Measurements from ENCODE around the gene OGFRL1. TPM values are rescaled to one million over a fixed set of nuclear protein-coding genes. Genes with fewer than 3 reads are reported as not detected.

Gene OGFRL1
- total RNA-seq, 1 experiment from 2014 or later, result 8.0 TPM

DNA sequence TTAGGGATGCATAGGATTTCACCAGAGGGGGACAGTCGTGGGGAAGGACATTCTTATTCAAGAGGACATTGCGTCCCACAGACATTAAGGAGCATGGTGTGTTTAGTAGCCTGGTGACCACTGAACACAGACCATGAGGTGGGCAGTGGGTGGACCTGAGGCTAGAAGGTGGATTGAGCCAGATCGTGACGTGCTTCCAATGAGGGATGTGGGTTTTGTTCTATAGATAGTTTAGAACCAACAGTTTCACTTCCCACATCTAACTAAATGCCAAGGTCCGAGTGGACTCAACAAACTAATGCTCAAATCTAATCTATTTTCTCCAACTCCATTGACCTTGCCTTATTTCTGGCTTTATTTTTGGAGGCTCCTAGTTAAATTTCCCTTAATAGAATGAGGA is 58.5 kb downstream of the OGFRL1 start:
- no peaks in the 10 kb centered on the region for H3K27me3 ChIP-seq (replicated peaks; ENCODE audit: insufficient read depth, low read depth, low read length, poor library complexity)
- H3K4me3 ChIP-seq (ENCODE audit: low read depth, low read length, poor library complexity, severe bottlenecking), result no peak overlapping the region
- TF ChIP-seq, protein P1, sequence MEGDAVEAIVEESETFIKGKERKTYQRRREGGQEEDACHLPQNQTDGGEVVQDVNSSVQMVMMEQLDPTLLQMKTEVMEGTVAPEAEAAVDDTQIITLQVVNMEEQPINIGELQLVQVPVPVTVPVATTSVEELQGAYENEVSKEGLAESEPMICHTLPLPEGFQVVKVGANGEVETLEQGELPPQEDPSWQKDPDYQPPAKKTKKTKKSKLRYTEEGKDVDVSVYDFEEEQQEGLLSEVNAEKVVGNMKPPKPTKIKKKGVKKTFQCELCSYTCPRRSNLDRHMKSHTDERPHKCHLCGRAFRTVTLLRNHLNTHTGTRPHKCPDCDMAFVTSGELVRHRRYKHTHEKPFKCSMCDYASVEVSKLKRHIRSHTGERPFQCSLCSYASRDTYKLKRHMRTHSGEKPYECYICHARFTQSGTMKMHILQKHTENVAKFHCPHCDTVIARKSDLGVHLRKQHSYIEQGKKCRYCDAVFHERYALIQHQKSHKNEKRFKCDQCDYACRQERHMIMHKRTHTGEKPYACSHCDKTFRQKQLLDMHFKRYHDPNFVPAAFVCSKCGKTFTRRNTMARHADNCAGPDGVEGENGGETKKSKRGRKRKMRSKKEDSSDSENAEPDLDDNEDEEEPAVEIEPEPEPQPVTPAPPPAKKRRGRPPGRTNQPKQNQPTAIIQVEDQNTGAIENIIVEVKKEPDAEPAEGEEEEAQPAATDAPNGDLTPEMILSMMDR (conservative IDR thresholded peaks at IDR 0.05; ENCODE audit: low read depth, low read length), result no peak
- no peak for TF ChIP-seq EZH2 (IDR thresholded peaks at IDR 0.05; ENCODE audit: borderline replicate concordance, low read depth, low read length, poor library complexity, severe bottlenecking)
- H3K36me3 ChIP-seq (ENCODE audit: insufficient read depth, low read length, poor library complexity, severe bottlenecking), result no peaks in the 10 kb centered on the region
- H3K9me3 ChIP-seq (ENCODE audit: low read depth, low read length, poor library complexity, severe bottlenecking), result no peaks in the 10 kb centered on the region
- DNase-seq (ENCODE audit: low spot score), result no peak
- POLR2A ChIA-PET (ENCODE audit: low non-redundant PET), result no interaction called here
- intact Hi-C loops (cut with micrococcal nuclease; ENCODE audit: unreplicated experiment), result loop anchor here (10.0 kb wide), 1 partner anchor 642 kb away; no protein-coding TSS in a partner anchor
- no TSS peak for BruUV-seq (replicated peaks)
- H3K4me1 ChIP-seq (ENCODE audit: insufficient read depth, low read length, poor library complexity, severe bottlenecking), result no peaks in the 10 kb centered on the region
- no peak overlapping the region for H3K27ac ChIP-seq (ENCODE audit: low read depth, low read length, poor library complexity, severe bottlenecking)
- CTCF ChIA-PET, result no interaction called here

DNA sequence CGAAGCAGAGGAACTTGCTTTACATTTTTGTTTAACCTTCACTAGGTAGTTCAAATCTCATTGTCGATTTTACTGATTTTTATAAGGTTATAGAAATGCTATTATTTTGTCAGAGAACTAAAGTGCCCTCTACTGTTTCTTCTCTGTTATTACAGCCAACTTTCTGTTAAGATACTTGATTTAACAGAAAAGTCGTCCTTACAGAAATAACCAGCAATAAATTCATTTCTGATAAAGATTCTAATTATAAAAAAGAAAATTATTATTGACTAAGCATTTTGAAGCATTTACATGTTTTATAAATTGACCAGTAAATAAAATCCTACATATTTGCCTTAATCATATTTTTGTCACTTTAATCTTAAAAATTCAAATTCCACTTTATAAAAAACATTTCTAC is 60.8 kb downstream of the OGFRL1 start:
- H3K36me3 ChIP-seq (ENCODE audit: insufficient read depth, low read length, poor library complexity, severe bottlenecking), result no peaks in the 10 kb centered on the region
- DNase-seq (ENCODE audit: low spot score), result peak; percentile 52
- H3K27me3 ChIP-seq (replicated peaks; ENCODE audit: insufficient read depth, low read depth, low read length, poor library complexity), result no peaks in the 10 kb centered on the region
- no peak overlapping the region for H3K4me3 ChIP-seq (ENCODE audit: low read depth, low read length, poor library complexity, severe bottlenecking)
- H3K27ac ChIP-seq (ENCODE audit: low read depth, low read length, poor library complexity, severe bottlenecking), result no peak overlapping the region
- intact Hi-C loops (cut with micrococcal nuclease; ENCODE audit: unreplicated experiment), result loop anchor here (1.0 to 10.0 kb wide), 2 partner anchors 159 to 645 kb away; no protein-coding TSS in a partner anchor
- no TSS peak for BruUV-seq (replicated peaks)
- no peaks in the 10 kb centered on the region for H3K4me1 ChIP-seq (ENCODE audit: insufficient read depth, low read length, poor library complexity, severe bottlenecking)
- ChIA-PET POLR2A (ENCODE audit: low non-redundant PET) (no interaction called here), CTCF (no interaction called here)
- no peak for TF ChIP-seq EZH2 (IDR thresholded peaks at IDR 0.05; ENCODE audit: borderline replicate concordance, low read depth, low read length, poor library complexity, severe bottlenecking)
- TF ChIP-seq, protein P1 (conservative IDR thresholded peaks at IDR 0.05; ENCODE audit: low read depth, low read length), result peak; percentile 72
- H3K9me3 ChIP-seq (ENCODE audit: low read depth, low read length, poor library complexity, severe bottlenecking), result no peaks in the 10 kb centered on the region

- Histone ChIP-seq H3K27me3 (replicated peaks; ENCODE audit: insufficient read depth, low read depth, low read length, poor library complexity) (no peaks in the 10 kb centered on the region), H3K4me1 (ENCODE audit: insufficient read depth, low read length, poor library complexity, severe bottlenecking) (no peaks in the 10 kb centered on the region), H3K4me3 (ENCODE audit: low read depth, low read length, poor library complexity, severe bottlenecking) (no peak overlapping the region), H3K27ac (ENCODE audit: low read depth, low read length, poor library complexity, severe bottlenecking) (no peak overlapping the region), H3K36me3 (ENCODE audit: insufficient read depth, low read length, poor library complexity, severe bottlenecking) (no peaks in the 10 kb centered on the region), H3K9me3 (ENCODE audit: low read depth, low read length, poor library complexity, severe bottlenecking) (no peaks in the 10 kb centered on the region)
- CTCF ChIA-PET, result no interaction called here
- POLR2A ChIA-PET (ENCODE audit: low non-redundant PET), result no interaction called here
- DNase-seq (ENCODE audit: low spot score), result no peak
- TF ChIP-seq EZH2 (IDR thresholded peaks at IDR 0.05; ENCODE audit: borderline replicate concordance, low read depth, low read length, poor library complexity, severe bottlenecking), result no peak
- TF ChIP-seq, protein P1 (conservative IDR thresholded peaks at IDR 0.05; ENCODE audit: low read depth, low read length), result no peak
- intact Hi-C loops (cut with micrococcal nuclease; ENCODE audit: unreplicated experiment), result loop anchor here (1.0 to 10.0 kb wide), 2 partner anchors 160 to 645 kb away; no protein-coding TSS in a partner anchor
- BruUV-seq (replicated peaks), result no TSS peak
These were observed 61.5 kb downstream of the OGFRL1 start for GRCh38 chr6:71349976-71350615.

All from A673 (cell line).